ENCODE measurements around the gene DAB1.

GRCh38 chr1:57362480-57362879 is 61.4 kb downstream of the DAB1 start:
- no peak for TF ChIP-seq POLR2A (IDR thresholded peaks at IDR 0.05)
- no peak for TF ChIP-seq POLR2AphosphoS5 (IDR thresholded peaks at IDR 0.05)
- TF ChIP-seq CTCF (IDR thresholded peaks at IDR 0.05), result no peak
- no peak for TF ChIP-seq EP300 (IDR thresholded peaks at IDR 0.05; ENCODE audit: low read depth)

Measured in transverse colon (tissue), 4 donors.